ENCODE data around the gene EIF2A.

The EIF2A gene

DNA sequence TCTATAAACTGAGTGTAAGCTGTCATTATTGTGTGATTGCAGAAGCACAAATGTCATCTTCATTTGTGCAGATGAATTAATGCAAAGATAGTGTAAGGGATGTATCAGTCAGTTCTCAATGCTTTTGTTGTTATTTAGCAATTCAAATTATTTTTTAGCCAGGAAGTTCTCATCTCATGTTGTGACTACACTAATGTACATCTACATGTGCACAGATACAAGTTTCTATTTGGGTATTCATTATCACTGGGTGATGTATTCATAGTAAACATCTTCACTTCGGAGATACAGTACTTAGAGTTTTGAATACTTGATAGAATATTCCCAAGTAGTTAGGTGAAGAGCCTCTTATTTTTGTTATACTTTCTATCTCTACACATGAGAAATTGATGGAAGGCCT, 11.1 kb downstream of the EIF2A start:
- no peak for TF ChIP-seq CTCF (conservative IDR thresholded peaks at IDR 0.05)
- H3K27ac ChIP-seq = no peak overlapping the region

GRCh38 chr3:150564243-150564642, 17.7 kb downstream of the EIF2A start:
- H3K27ac ChIP-seq = no peak overlapping the region
- no peak for TF ChIP-seq CTCF (conservative IDR thresholded peaks at IDR 0.05)

- H3K27ac ChIP-seq = no peak overlapping the region
- TF ChIP-seq CTCF (conservative IDR thresholded peaks at IDR 0.05) = no peak
These were observed 20.7 kb downstream of the EIF2A start for GRCh38 chr3:150567328-150567727.

DNA sequence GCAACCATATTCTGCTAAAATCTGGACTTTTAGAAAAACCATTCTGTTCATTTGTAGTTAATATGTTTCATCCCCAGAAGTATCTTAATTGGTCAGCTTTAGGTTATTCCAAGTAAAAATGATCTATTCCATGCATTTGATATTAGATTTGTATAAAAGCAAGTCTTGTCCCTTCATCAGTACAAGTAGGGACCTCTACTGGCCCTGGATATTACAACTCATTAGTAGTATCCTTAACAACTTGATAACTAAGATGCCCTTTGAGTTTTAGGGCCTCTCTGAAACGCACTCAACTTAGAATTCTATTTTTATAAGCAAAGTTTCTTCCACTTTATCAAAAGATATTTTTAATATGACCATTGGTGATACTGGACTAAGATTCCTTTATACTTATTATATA, 31.3 kb downstream of the EIF2A start:
- peak; percentile 20; the same call in 1 of the 2 replicates for TF ChIP-seq CTCF (conservative IDR thresholded peaks at IDR 0.05)
- no peak overlapping the region for H3K27ac ChIP-seq

DNA sequence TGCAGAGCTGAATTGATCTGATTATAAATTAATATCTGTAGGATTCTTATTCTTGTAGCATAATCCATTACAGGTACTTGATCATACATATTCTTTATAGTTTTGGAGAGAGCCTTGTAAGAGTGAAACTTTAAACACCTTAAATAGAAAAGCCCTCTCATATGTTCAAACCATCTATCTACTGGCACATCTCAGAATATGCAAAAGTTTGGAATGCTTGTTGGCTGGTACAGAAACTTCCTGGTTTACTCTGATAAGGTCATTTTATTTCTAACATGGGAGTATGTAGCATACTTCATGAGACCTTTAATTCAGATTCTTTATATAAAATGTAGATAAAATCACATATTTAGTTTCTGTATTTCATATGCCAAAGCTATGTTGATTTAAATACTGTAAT, 34.6 kb downstream of the EIF2A start:
- no peak for TF ChIP-seq CTCF (conservative IDR thresholded peaks at IDR 0.05)
- no peak overlapping the region for H3K27ac ChIP-seq

DNA sequence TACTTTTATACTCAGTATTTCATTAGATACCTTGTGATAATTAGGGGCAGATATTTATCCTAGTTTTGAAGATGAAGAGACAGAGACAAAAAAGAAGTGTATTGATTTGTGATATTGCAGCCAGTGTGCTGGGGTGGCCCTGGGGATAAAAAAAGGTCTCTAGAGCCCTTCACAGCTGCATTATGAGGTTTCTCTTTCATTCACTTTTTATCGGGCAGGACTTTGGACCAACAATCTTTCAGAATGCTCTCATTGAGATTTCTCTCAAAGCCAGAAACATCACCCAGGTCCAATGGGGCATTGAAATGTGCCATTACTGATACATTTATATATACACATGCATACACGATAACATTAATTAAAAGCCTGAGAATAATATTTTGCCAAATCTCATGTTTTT, 36.0 kb downstream of the EIF2A start:
- no peak for TF ChIP-seq CTCF (conservative IDR thresholded peaks at IDR 0.05)
- no peak overlapping the region for H3K27ac ChIP-seq

- no peak for TF ChIP-seq CTCF (conservative IDR thresholded peaks at IDR 0.05)
- no peak overlapping the region for H3K27ac ChIP-seq
These were observed 36.4 kb downstream of the EIF2A start for GRCh38 chr3:150583028-150583427.
